CD14-positive monocyte (primary cell): ENCODE results near the gene RASSF6. TPM values are rescaled to one million over a fixed set of nuclear protein-coding genes. Genes with fewer than 3 reads are reported as not detected.

ENCODE experiments used
- DNase-seq, 3 donors: peaks; one replicate each; pipeline ENCODE4 v3.0.0-alpha.2; 2011 to 2022
- H2AFZ ChIP-seq: 2 replicates; pipeline ENCODE4 v1.6.0; 2012; ENCODE audit warnings: mild to moderate bottlenecking, low read depth, low read length, inconsistent platforms; ENCODE audit not compliant: insufficient read depth, poor library complexity, severe bottlenecking
- H3K27ac ChIP-seq, 2 donors: 1 replicate in 1 of 2; 2 replicates in 1 of 2; pipeline ENCODE4 v1.5.1; 2012 to 2013; ENCODE audit warnings: low read length in 2 of 2, control low read depth in 1 of 2, inconsistent platforms in 1 of 2, low read depth in 1 of 2, mild to moderate bottlenecking in 1 of 2
- H3K27me3 ChIP-seq, 2 donors: one replicate each; pipeline versions ENCODE4 v1.6.0 to v1.6.1; 2011 to 2013; ENCODE audit warnings: low read length in 2 of 2; ENCODE audit not compliant: control insufficient read depth in 2 of 2, insufficient read depth in 2 of 2
- H3K36me3 ChIP-seq, 2 donors: replicated peaks in 1 of 2; 1 replicate in 1 of 2; 2 replicates in 1 of 2; pipeline versions ENCODE4 v1.5.1 to v1.6.1; 2012 to 2013; ENCODE audit warnings: low read length in 2 of 2, control low read depth in 1 of 2, inconsistent platforms in 1 of 2, mild to moderate bottlenecking in 1 of 2; ENCODE audit not compliant: insufficient read depth in 2 of 2, control insufficient read depth in 1 of 2
- H3K4me1 ChIP-seq, 2 donors: 1 replicate in 1 of 2; 2 replicates in 1 of 2; pipeline versions ENCODE4 v1.5.1 to v1.6.1; 2012 to 2013; ENCODE audit warnings: low read length in 2 of 2, control low read depth in 1 of 2, inconsistent platforms in 1 of 2, mild to moderate bottlenecking in 1 of 2, moderate library complexity in 1 of 2; ENCODE audit not compliant: insufficient read depth in 2 of 2, control insufficient read depth in 1 of 2
- H3K4me2 ChIP-seq: replicated peaks from 2 replicates; pipeline ENCODE3; 2012; ENCODE audit warnings: low read length, moderate library complexity, mild to moderate bottlenecking; ENCODE audit not compliant: poor library complexity, severe bottlenecking; ENCODE audit errors: extremely low read depth
- H3K4me3 ChIP-seq, 3 experiments: fragments of 200-600 bp in 1 of 3; sonication (generic) in 1 of 3; replicated peaks in 1 of 3; 1 replicate in 2 of 3; 2 replicates in 1 of 3; pipeline ENCODE4 v1.5.1; 2011 to 2013; ENCODE audit warnings: low read length in 3 of 3, mild to moderate bottlenecking in 3 of 3, control low read depth in 2 of 3, low read depth in 2 of 3, inconsistent platforms in 1 of 3, moderate library complexity in 1 of 3
- H3K79me2 ChIP-seq: 2 replicates; pipeline ENCODE4 v1.6.0; 2012; ENCODE audit warnings: mild to moderate bottlenecking, control low read depth, inconsistent platforms, low read length, moderate library complexity; ENCODE audit not compliant: insufficient read depth
- H3K9ac ChIP-seq: 2 replicates; pipeline ENCODE4 v1.6.0; 2017; ENCODE audit warnings: low read length, mild to moderate bottlenecking; ENCODE audit not compliant: insufficient read depth, poor library complexity, severe bottlenecking
- H3K9me3 ChIP-seq, 2 donors: replicated peaks in 1 of 2; 1 replicate in 1 of 2; 2 replicates in 1 of 2; pipeline versions ENCODE4 v1.5.1 to v1.6.1; 2012 to 2013; ENCODE audit warnings: low read length in 2 of 2, control low read depth in 1 of 2; ENCODE audit not compliant: control insufficient read depth in 1 of 2, insufficient read depth in 1 of 2
- H4K20me1 ChIP-seq: 2 replicates; pipeline ENCODE4 v1.6.0; 2012; ENCODE audit warnings: mild to moderate bottlenecking, low read length, control low read depth, moderate library complexity; ENCODE audit not compliant: insufficient read depth
- H3K27ac Mint-ChIP-seq, 7 donors: one replicate each; pipeline ENCODE4 v1.8.0; 2020; ENCODE audit warnings: mild to moderate bottlenecking in 7 of 7, mixed read lengths in 7 of 7, moderate library complexity in 6 of 7, inconsistent platforms in 2 of 7
- H3K27me3 Mint-ChIP-seq, 3 donors: one replicate each; pipeline ENCODE4 v1.8.0; 2021 to 2022; ENCODE audit warnings: low read depth in 3 of 3, mild to moderate bottlenecking in 3 of 3, mixed read lengths in 3 of 3, moderate library complexity in 3 of 3, inconsistent platforms in 1 of 3
- H3K36me3 Mint-ChIP-seq, 2 donors: one replicate each; pipeline ENCODE4 v1.8.0; 2020; ENCODE audit warnings: mixed read lengths in 2 of 2, inconsistent platforms in 1 of 2, mild to moderate bottlenecking in 1 of 2
- H3K4me1 Mint-ChIP-seq: one replicate; pipeline ENCODE4 v1.8.0; 2020; ENCODE audit warnings: mild to moderate bottlenecking, mixed read lengths
- H3K4me3 Mint-ChIP-seq, 2 donors: one replicate each; pipeline ENCODE4 v1.8.0; 2020; ENCODE audit warnings: mild to moderate bottlenecking in 2 of 2, mixed read lengths in 2 of 2, moderate library complexity in 1 of 2
- H3K9me3 Mint-ChIP-seq, 7 donors: one replicate each; pipeline ENCODE4 v1.8.0; 2020 to 2022; ENCODE audit warnings: mixed read lengths in 7 of 7, mild to moderate bottlenecking in 6 of 7, moderate library complexity in 6 of 7, inconsistent platforms in 2 of 7
- CTCF ChIP-seq: fragments of 200-600 bp; IDR thresholded peaks from one replicate; pipeline ENCODE4 v1.8.0; 2022; ENCODE audit warnings: antibody characterized with exemption, mild to moderate bottlenecking
- WGBS: methylation state at CpG from one replicate; pipeline ENCODE4 v1.1.5; 2013; ENCODE audit warnings: missing lambda C conversion rate; ENCODE audit not compliant: insufficient coverage; 5-methylcytosine and 5-hydroxymethylcytosine counted together
- intact Hi-C, 2 donors: fragments of 100-400 bp; cut with micrococcal nuclease; formaldehyde crosslinking; loops; one replicate each; pipeline versions ENCODE4 v1.15.0 to v1.15.1; 2023
- polyA plus RNA-seq, 3 donors: library from polyadenylated mRNA; depleted of rRNA in 1 of 3; unstranded in 2 of 3; stranded (reverse) in 1 of 3; fragments of 300-500 nt in 2 of 3; fragments of >200 nt in 1 of 3; fragmentation: Illumina TruSeq in 2 of 3; gene quantifications; 1 replicate in 2 of 3; 2 replicates in 1 of 3; pipeline ENCODE4 v1.2.3, GENCODE V29; 2012 to 2021

RASSF6 gene
- polyA plus RNA-seq, 3 donors = not detected

GRCh38 chr4:73588613-73589012 is 31.6 kb downstream of the RASSF6 start:
- Histone ChIP-seq H3K27ac (no peak overlapping the region), H3K4me1 (no peaks in the 10 kb centered on the region), H3K9ac (no peak overlapping the region), H3K4me3 (no peak overlapping the region), H4K20me1 (no peaks in the 10 kb centered on the region), H3K9me3 (no peaks in the 10 kb centered on the region), H3K4me2 (no peak overlapping the region), H3K79me2 (no peaks in the 10 kb centered on the region), H3K36me3 (no peaks in the 10 kb centered on the region), H2AFZ (no peak overlapping the region), H3K27me3 (no peaks in the 10 kb centered on the region)
- Mint-ChIP-seq H3K36me3 (no peaks in the 10 kb centered on the region), H3K9me3 (no peaks in the 10 kb centered on the region), H3K27me3 (no peaks in the 10 kb centered on the region), H3K4me1 (peaks cover 8% of the 10 kb centered on the region), H3K27ac (no peak overlapping the region), H3K4me3 (no peak overlapping the region)
- no peak for DNase-seq
- TF ChIP-seq CTCF = no peak
- intact Hi-C loops = no loop called here
- WGBS = no CpG with 5 or more reads among the region's 1 CpG

DNA sequence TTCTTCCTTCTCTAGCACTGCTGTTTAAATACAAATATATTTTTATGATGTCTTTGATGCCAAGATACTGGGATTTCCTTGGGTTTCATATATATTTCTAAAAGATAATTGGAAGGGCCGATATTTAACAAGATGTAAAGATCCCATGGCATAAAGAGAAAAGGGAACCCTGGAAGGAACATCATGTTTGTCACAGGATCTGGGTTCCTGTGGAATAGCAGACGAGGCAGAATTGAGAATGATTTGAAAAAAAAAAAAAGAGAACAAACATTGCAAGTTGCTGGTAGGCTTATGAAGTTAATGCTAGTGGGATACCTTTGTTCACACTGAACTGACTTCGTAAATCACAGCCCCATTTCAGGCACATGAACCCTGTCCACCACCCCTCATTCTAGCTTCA is 33.6 kb downstream of the RASSF6 start:
- no peak for DNase-seq
- no peaks in the 10 kb centered on the region for H3K36me3 ChIP-seq
- H3K4me3 ChIP-seq = no peak overlapping the region
- H3K27ac Mint-ChIP-seq = no peak overlapping the region
- no peaks in the 10 kb centered on the region for H3K36me3 Mint-ChIP-seq
- H3K4me1 Mint-ChIP-seq = peaks cover 8% of the 10 kb centered on the region
- H3K27me3 Mint-ChIP-seq = no peaks in the 10 kb centered on the region
- no peaks in the 10 kb centered on the region for H3K9me3 Mint-ChIP-seq
- no peak overlapping the region for H3K27ac ChIP-seq
- intact Hi-C loops = no loop called here
- H4K20me1 ChIP-seq = no peaks in the 10 kb centered on the region
- no peaks in the 10 kb centered on the region for H3K79me2 ChIP-seq
- no peaks in the 10 kb centered on the region for H3K27me3 ChIP-seq
- TF ChIP-seq CTCF = no peak
- H3K9me3 ChIP-seq = no peaks in the 10 kb centered on the region
- no peak overlapping the region for H3K4me2 ChIP-seq
- H3K4me1 ChIP-seq = no peaks in the 10 kb centered on the region
- no peak overlapping the region for H2AFZ ChIP-seq
- WGBS = 100% methylated on average over 1 of the region's 3 CpGs
- no peak overlapping the region for H3K9ac ChIP-seq
- H3K4me3 Mint-ChIP-seq = no peak overlapping the region
